Esophagus muscularis mucosa (tissue), 4 donors: ENCODE measurements around the gene LTBP2. TPM values are rescaled to one million over a fixed set of nuclear protein-coding genes. Genes with fewer than 3 reads are reported as not detected.

Source experiments
- DNase-seq: peaks from one replicate; pipeline ENCODE4 v3.0.0-alpha.2; 2017; ENCODE audit errors: extremely low spot score
- H3K27ac ChIP-seq, 4 donors: fragments of 200-600 bp; sonication (generic); replicated peaks in 1 of 4; 1 replicate in 3 of 4; 2 replicates in 1 of 4; pipeline ENCODE4 v1.5.1; 2016 to 2019; ENCODE audit warnings: mild to moderate bottlenecking in 1 of 4
- H3K27me3 ChIP-seq, 4 donors: fragments of 200-600 bp; sonication (generic); one replicate each; pipeline versions ENCODE4 v1.5.1 to v1.6.0; 2016 to 2019
- H3K36me3 ChIP-seq, 4 donors: fragments of 200-600 bp; sonication (generic); one replicate each; pipeline ENCODE4 v1.5.1; 2016 to 2019
- H3K4me1 ChIP-seq, 4 donors: fragments of 200-600 bp; sonication (generic); one replicate each; pipeline ENCODE4 v1.5.1; 2016 to 2019
- H3K4me3 ChIP-seq, 4 donors: fragments of 200-600 bp; sonication (generic); 1 replicate in 2 of 4; 2 replicates in 2 of 4; pipeline ENCODE4 v1.5.1; 2016 to 2019; ENCODE audit warnings: mild to moderate bottlenecking in 4 of 4, moderate library complexity in 1 of 4
- H3K9me3 ChIP-seq, 4 donors: fragments of 200-600 bp; sonication (generic); 1 replicate in 3 of 4; 2 replicates in 1 of 4; pipeline ENCODE4 v1.5.1; 2016 to 2019
- EP300 ChIP-seq: sonication (generic); formaldehyde crosslinking; IDR thresholded peaks from one replicate; pipeline ENCODE4 v1.6.1; 2017; ENCODE audit warnings: antibody characterized with exemption
- POLR2A ChIP-seq: fragments of 450-650 bp; IDR thresholded peaks from one replicate; pipeline ENCODE4 v1.6.1; 2017; ENCODE audit warnings: antibody characterized with exemption, moderate library complexity, mild to moderate bottlenecking, low read depth
- POLR2AphosphoS5 ChIP-seq, 2 donors: sonication (generic); formaldehyde crosslinking; IDR thresholded peaks; one replicate each; pipeline ENCODE4 v1.6.1; 2017; ENCODE audit warnings: antibody characterized with exemption in 2 of 2
- WGBS: methylation state at CpG from one replicate; pipeline ENCODE4 v1.1.5; 2018; 5-methylcytosine and 5-hydroxymethylcytosine counted together
- intact Hi-C: fragments of 100-400 bp; cut with DNase I; formaldehyde crosslinking; loops from one replicate; pipeline ENCODE4 v1.15.1; 2023
- total RNA-seq, 4 donors: library from RNA; depleted of rRNA; stranded (reverse); fragments of >200 nt; gene quantifications; one replicate each; pipeline versions ENCODE4 v1.1.0 to v1.2.1, GENCODE V29; 2016
- TF ChIP-seq, protein P1 (sequence below), 3 experiments: fragments of 200-600 bp in 2 of 3; fragments of 450-650 bp in 1 of 3; sonication (generic) in 2 of 3; IDR thresholded peaks; one replicate each; pipeline ENCODE4 v1.5.1; 2017 to 2019; ENCODE audit warnings: antibody characterized with exemption in 3 of 3, mild to moderate bottlenecking in 2 of 3, moderate library complexity in 1 of 3

Gene LTBP2
- total RNA-seq, 4 donors from 2014 or later = 62.0 to 151 (median 109) TPM

DNA sequence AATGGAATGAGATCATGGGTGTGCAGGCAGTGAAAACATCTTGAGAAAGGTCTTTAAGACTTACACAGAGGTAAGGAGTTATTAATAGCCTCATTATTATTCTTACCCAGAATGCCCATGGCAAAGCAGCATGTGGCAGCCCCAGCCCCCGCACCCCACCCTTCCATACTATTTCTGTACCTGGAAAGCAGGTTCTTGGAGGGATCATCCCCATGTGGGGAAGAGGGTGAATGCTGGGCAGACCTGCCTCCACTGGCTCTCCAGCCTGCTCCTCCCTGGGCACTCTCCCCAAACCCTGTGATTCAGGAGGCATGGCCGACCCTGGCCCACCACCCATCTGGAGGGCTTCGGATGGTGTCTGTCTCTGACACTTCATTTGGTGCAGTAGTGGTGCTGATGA lies 147.3 kb downstream of the LTBP2 start:
- no peak for DNase-seq
- Histone ChIP-seq H3K4me1 (peaks cover 0 to 12% (median 5%) of the 10 kb centered on the region in 4 donors), H3K27me3 (no peaks in the 10 kb centered on the region), H3K36me3 (peaks cover 0 to 6% (median 0%) of the 10 kb centered on the region in 4 donors), H3K9me3 (no peaks in the 10 kb centered on the region), H3K27ac (no peak overlapping the region), H3K4me3 (no peak overlapping the region)
- no peak for TF ChIP-seq POLR2A
- TF ChIP-seq EP300 = no peak
- TF ChIP-seq POLR2AphosphoS5 (IDR thresholded peaks at IDR 0.05) = no peak
- TF ChIP-seq, protein P1, sequence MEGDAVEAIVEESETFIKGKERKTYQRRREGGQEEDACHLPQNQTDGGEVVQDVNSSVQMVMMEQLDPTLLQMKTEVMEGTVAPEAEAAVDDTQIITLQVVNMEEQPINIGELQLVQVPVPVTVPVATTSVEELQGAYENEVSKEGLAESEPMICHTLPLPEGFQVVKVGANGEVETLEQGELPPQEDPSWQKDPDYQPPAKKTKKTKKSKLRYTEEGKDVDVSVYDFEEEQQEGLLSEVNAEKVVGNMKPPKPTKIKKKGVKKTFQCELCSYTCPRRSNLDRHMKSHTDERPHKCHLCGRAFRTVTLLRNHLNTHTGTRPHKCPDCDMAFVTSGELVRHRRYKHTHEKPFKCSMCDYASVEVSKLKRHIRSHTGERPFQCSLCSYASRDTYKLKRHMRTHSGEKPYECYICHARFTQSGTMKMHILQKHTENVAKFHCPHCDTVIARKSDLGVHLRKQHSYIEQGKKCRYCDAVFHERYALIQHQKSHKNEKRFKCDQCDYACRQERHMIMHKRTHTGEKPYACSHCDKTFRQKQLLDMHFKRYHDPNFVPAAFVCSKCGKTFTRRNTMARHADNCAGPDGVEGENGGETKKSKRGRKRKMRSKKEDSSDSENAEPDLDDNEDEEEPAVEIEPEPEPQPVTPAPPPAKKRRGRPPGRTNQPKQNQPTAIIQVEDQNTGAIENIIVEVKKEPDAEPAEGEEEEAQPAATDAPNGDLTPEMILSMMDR (IDR thresholded peaks at IDR 0.05) = no peak
- intact Hi-C loops = no loop called here
- 94% methylated on average over 2 of the region's 3 CpGs for WGBS

GRCh38 chr14:74463697-74464096 lies 148.3 kb downstream of the LTBP2 start:
- 87% methylated on average over 5 of the region's 5 CpGs for WGBS

DNA sequence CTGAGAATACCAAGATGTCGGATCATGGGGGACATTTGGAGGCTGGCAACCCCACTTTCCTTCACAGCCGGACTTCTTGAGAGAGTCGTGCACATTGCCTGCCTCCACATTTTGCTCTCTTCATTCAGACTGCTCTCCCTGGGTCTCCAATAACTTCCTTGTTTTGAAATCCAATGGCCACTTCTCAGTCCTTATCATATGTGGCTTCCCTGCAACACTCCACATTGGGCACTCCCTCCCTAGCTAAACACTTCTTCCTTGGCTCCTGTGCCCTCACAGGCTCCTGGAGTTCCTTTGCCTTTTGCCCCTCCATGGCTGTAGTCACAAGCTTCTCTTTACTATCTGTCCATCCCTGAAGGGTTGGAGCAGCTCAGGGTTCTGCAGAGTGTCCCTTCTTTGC lies 149.0 kb downstream of the LTBP2 start:
- Histone ChIP-seq H3K27me3 (no peaks in the 10 kb centered on the region), H3K4me1 (peaks cover 0 to 8% (median 3%) of the 10 kb centered on the region in 4 donors), H3K36me3 (no peaks in the 10 kb centered on the region), H3K9me3 (no peaks in the 10 kb centered on the region), H3K4me3 (no peak overlapping the region), H3K27ac (no peak overlapping the region)
- intact Hi-C loops = no loop called here
- 96% methylated on average over 3 of the region's 3 CpGs for WGBS
- DNase-seq = no peak
- TF ChIP-seq POLR2AphosphoS5 (IDR thresholded peaks at IDR 0.05) (no peak), POLR2A (no peak), EP300 (no peak)
- TF ChIP-seq, protein P1 (IDR thresholded peaks at IDR 0.05) = no peak

More at GRCh38 chr14:74463697-74464096, 148.3 kb downstream of the LTBP2 start:
- H3K9me3 ChIP-seq = no peaks in the 10 kb centered on the region
- peaks cover 0 to 11% (median 4%) of the 10 kb centered on the region in 4 donors for H3K4me1 ChIP-seq
- no peak overlapping the region for H3K4me3 ChIP-seq
- no peak for DNase-seq
- TF ChIP-seq, protein P1 (IDR thresholded peaks at IDR 0.05) = no peak
- TF ChIP-seq EP300 (no peak), POLR2AphosphoS5 (IDR thresholded peaks at IDR 0.05) (no peak), POLR2A (no peak)
- H3K27ac ChIP-seq = no peak overlapping the region
- no peaks in the 10 kb centered on the region for H3K27me3 ChIP-seq
- intact Hi-C loops = no loop called here
- peaks cover 0 to 3% (median 0%) of the 10 kb centered on the region in 4 donors for H3K36me3 ChIP-seq

- 75% methylated on average over 6 of the region's 6 CpGs for WGBS
- intact Hi-C loops = no loop called here
- peaks cover 0 to 8% (median 3%) of the 10 kb centered on the region in 4 donors for H3K4me1 ChIP-seq
- H3K4me3 ChIP-seq = no peak overlapping the region
- no peak for DNase-seq
- H3K27me3 ChIP-seq = no peaks in the 10 kb centered on the region
- TF ChIP-seq, protein P1 (IDR thresholded peaks at IDR 0.05) = no peak
- TF ChIP-seq POLR2A (no peak), POLR2AphosphoS5 (IDR thresholded peaks at IDR 0.05) (no peak), EP300 (no peak)
- H3K27ac ChIP-seq = no peak overlapping the region
- no peaks in the 10 kb centered on the region for H3K36me3 ChIP-seq
- H3K9me3 ChIP-seq = no peaks in the 10 kb centered on the region
Observed at GRCh38 chr14:74459976-74460375, 152.1 kb downstream of the LTBP2 start.
